CD14-positive monocyte (primary cell): ENCODE measurements around the gene LRCH1. TPM values are rescaled to one million over a fixed set of nuclear protein-coding genes. Genes with fewer than 3 reads are reported as not detected.
A peak's percentile ranks its signal among the peaks of the same experiment; 100 is the strongest.

Experiments used
- DNase-seq, 3 donors: peaks; one replicate each; pipeline ENCODE4 v3.0.0-alpha.2; 2011 to 2022
- H2AFZ ChIP-seq: 2 replicates; pipeline ENCODE4 v1.6.0; 2012; ENCODE audit warnings: mild to moderate bottlenecking, low read depth, low read length, inconsistent platforms; ENCODE audit not compliant: insufficient read depth, poor library complexity, severe bottlenecking
- H3K27ac ChIP-seq, 2 donors: 1 replicate in 1 of 2; 2 replicates in 1 of 2; pipeline ENCODE4 v1.5.1; 2012 to 2013; ENCODE audit warnings: low read length in 2 of 2, control low read depth in 1 of 2, inconsistent platforms in 1 of 2, low read depth in 1 of 2, mild to moderate bottlenecking in 1 of 2
- H3K27me3 ChIP-seq, 2 donors: one replicate each; pipeline versions ENCODE4 v1.6.0 to v1.6.1; 2011 to 2013; ENCODE audit warnings: low read length in 2 of 2; ENCODE audit not compliant: control insufficient read depth in 2 of 2, insufficient read depth in 2 of 2
- H3K36me3 ChIP-seq, 2 donors: replicated peaks in 1 of 2; 1 replicate in 1 of 2; 2 replicates in 1 of 2; pipeline versions ENCODE4 v1.5.1 to v1.6.1; 2012 to 2013; ENCODE audit warnings: low read length in 2 of 2, control low read depth in 1 of 2, inconsistent platforms in 1 of 2, mild to moderate bottlenecking in 1 of 2; ENCODE audit not compliant: insufficient read depth in 2 of 2, control insufficient read depth in 1 of 2
- H3K4me1 ChIP-seq, 2 donors: 1 replicate in 1 of 2; 2 replicates in 1 of 2; pipeline versions ENCODE4 v1.5.1 to v1.6.1; 2012 to 2013; ENCODE audit warnings: low read length in 2 of 2, control low read depth in 1 of 2, inconsistent platforms in 1 of 2, mild to moderate bottlenecking in 1 of 2, moderate library complexity in 1 of 2; ENCODE audit not compliant: insufficient read depth in 2 of 2, control insufficient read depth in 1 of 2
- H3K4me2 ChIP-seq: replicated peaks from 2 replicates; pipeline ENCODE3; 2012; ENCODE audit warnings: low read length, moderate library complexity, mild to moderate bottlenecking; ENCODE audit not compliant: poor library complexity, severe bottlenecking; ENCODE audit errors: extremely low read depth
- H3K4me3 ChIP-seq, 3 experiments: fragments of 200-600 bp in 1 of 3; sonication (generic) in 1 of 3; replicated peaks in 1 of 3; 1 replicate in 2 of 3; 2 replicates in 1 of 3; pipeline ENCODE4 v1.5.1; 2011 to 2013; ENCODE audit warnings: low read length in 3 of 3, mild to moderate bottlenecking in 3 of 3, control low read depth in 2 of 3, low read depth in 2 of 3, inconsistent platforms in 1 of 3, moderate library complexity in 1 of 3
- H3K79me2 ChIP-seq: 2 replicates; pipeline ENCODE4 v1.6.0; 2012; ENCODE audit warnings: mild to moderate bottlenecking, control low read depth, inconsistent platforms, low read length, moderate library complexity; ENCODE audit not compliant: insufficient read depth
- H3K9ac ChIP-seq: 2 replicates; pipeline ENCODE4 v1.6.0; 2017; ENCODE audit warnings: low read length, mild to moderate bottlenecking; ENCODE audit not compliant: insufficient read depth, poor library complexity, severe bottlenecking
- H3K9me3 ChIP-seq, 2 donors: replicated peaks in 1 of 2; 1 replicate in 1 of 2; 2 replicates in 1 of 2; pipeline versions ENCODE4 v1.5.1 to v1.6.1; 2012 to 2013; ENCODE audit warnings: low read length in 2 of 2, control low read depth in 1 of 2; ENCODE audit not compliant: control insufficient read depth in 1 of 2, insufficient read depth in 1 of 2
- H4K20me1 ChIP-seq: 2 replicates; pipeline ENCODE4 v1.6.0; 2012; ENCODE audit warnings: mild to moderate bottlenecking, low read length, control low read depth, moderate library complexity; ENCODE audit not compliant: insufficient read depth
- H3K27ac Mint-ChIP-seq, 7 donors: one replicate each; pipeline ENCODE4 v1.8.0; 2020; ENCODE audit warnings: mild to moderate bottlenecking in 7 of 7, mixed read lengths in 7 of 7, moderate library complexity in 6 of 7, inconsistent platforms in 2 of 7
- H3K27me3 Mint-ChIP-seq, 3 donors: one replicate each; pipeline ENCODE4 v1.8.0; 2021 to 2022; ENCODE audit warnings: low read depth in 3 of 3, mild to moderate bottlenecking in 3 of 3, mixed read lengths in 3 of 3, moderate library complexity in 3 of 3, inconsistent platforms in 1 of 3
- H3K36me3 Mint-ChIP-seq, 2 donors: one replicate each; pipeline ENCODE4 v1.8.0; 2020; ENCODE audit warnings: mixed read lengths in 2 of 2, inconsistent platforms in 1 of 2, mild to moderate bottlenecking in 1 of 2
- H3K4me1 Mint-ChIP-seq: one replicate; pipeline ENCODE4 v1.8.0; 2020; ENCODE audit warnings: mild to moderate bottlenecking, mixed read lengths
- H3K4me3 Mint-ChIP-seq, 2 donors: one replicate each; pipeline ENCODE4 v1.8.0; 2020; ENCODE audit warnings: mild to moderate bottlenecking in 2 of 2, mixed read lengths in 2 of 2, moderate library complexity in 1 of 2
- H3K9me3 Mint-ChIP-seq, 7 donors: one replicate each; pipeline ENCODE4 v1.8.0; 2020 to 2022; ENCODE audit warnings: mixed read lengths in 7 of 7, mild to moderate bottlenecking in 6 of 7, moderate library complexity in 6 of 7, inconsistent platforms in 2 of 7
- WGBS: methylation state at CpG from one replicate; pipeline ENCODE4 v1.1.5; 2013; ENCODE audit warnings: missing lambda C conversion rate; ENCODE audit not compliant: insufficient coverage; 5-methylcytosine and 5-hydroxymethylcytosine counted together
- intact Hi-C, 2 donors: fragments of 100-400 bp; cut with micrococcal nuclease; formaldehyde crosslinking; loops; one replicate each; pipeline versions ENCODE4 v1.15.0 to v1.15.1; 2023
- polyA plus RNA-seq, 3 donors: library from polyadenylated mRNA; depleted of rRNA in 1 of 3; unstranded in 2 of 3; stranded (reverse) in 1 of 3; fragments of 300-500 nt in 2 of 3; fragments of >200 nt in 1 of 3; fragmentation: Illumina TruSeq in 2 of 3; gene quantifications; 1 replicate in 2 of 3; 2 replicates in 1 of 3; pipeline ENCODE4 v1.2.3, GENCODE V29; 2012 to 2021
- TF ChIP-seq, protein P1 (sequence below): fragments of 200-600 bp; IDR thresholded peaks from one replicate; pipeline ENCODE4 v1.8.0; 2022; ENCODE audit warnings: antibody characterized with exemption, mild to moderate bottlenecking

The LRCH1 gene
- polyA plus RNA-seq, 3 donors: 0.88 to 7.1 (median 2.1) TPM

DNA sequence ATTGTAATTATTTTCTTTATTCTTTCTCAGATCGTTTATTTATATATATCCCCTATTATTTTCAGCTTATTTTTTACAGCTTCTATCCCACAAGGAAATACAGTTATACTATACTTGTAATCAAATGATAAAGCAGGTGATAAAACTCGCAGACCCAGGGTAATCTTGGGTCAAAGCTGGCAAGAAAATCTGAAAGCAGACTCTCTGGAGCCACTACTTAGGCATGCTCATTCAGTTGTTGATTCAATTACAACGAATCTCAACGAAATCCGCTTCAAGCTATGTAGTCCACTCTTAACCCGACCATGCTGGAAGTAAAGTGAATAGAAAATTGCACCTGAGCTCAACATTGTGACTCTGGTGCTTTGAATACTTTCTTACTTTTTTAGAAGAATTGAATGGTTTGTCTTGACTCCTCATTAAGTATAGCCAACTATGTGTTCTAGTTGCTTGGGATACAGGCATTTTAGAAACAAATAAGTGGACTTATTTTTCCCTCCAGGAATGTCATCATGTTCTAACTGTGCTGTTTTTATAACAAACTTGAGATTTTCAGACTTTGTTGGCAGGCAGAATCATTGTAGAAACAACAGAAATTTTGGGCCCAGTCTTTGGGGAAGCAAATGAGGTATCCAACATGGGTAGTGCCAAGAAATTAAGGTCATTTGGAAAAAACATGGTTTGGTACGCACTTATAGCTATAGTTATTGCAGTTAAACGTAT is 222.6 kb downstream of the LRCH1 start:
- Histone ChIP-seq H2AFZ (no peak overlapping the region), H3K9me3 (no peaks in the 10 kb centered on the region), H3K4me2 (no peak overlapping the region), H3K27me3 (no peaks in the 10 kb centered on the region), H3K79me2 (no peaks in the 10 kb centered on the region), H3K4me3 (no peak overlapping the region), H3K4me1 (no peaks in the 10 kb centered on the region), H3K9ac (no peak overlapping the region), H3K36me3 (peaks cover 94 to 97% of the 10 kb centered on the region in 2 donors), H4K20me1 (no peaks in the 10 kb centered on the region), H3K27ac (no peak overlapping the region)
- Mint-ChIP-seq H3K27ac (peak overlapping the region in 1 of 7 donors; percentile 55), H3K36me3 (peaks cover 73 to 80% of the 10 kb centered on the region in 2 donors), H3K4me1 (no peaks in the 10 kb centered on the region), H3K9me3 (no peaks in the 10 kb centered on the region), H3K4me3 (no peak overlapping the region), H3K27me3 (no peaks in the 10 kb centered on the region)
- intact Hi-C loops: no loop called here
- TF ChIP-seq, protein P1, sequence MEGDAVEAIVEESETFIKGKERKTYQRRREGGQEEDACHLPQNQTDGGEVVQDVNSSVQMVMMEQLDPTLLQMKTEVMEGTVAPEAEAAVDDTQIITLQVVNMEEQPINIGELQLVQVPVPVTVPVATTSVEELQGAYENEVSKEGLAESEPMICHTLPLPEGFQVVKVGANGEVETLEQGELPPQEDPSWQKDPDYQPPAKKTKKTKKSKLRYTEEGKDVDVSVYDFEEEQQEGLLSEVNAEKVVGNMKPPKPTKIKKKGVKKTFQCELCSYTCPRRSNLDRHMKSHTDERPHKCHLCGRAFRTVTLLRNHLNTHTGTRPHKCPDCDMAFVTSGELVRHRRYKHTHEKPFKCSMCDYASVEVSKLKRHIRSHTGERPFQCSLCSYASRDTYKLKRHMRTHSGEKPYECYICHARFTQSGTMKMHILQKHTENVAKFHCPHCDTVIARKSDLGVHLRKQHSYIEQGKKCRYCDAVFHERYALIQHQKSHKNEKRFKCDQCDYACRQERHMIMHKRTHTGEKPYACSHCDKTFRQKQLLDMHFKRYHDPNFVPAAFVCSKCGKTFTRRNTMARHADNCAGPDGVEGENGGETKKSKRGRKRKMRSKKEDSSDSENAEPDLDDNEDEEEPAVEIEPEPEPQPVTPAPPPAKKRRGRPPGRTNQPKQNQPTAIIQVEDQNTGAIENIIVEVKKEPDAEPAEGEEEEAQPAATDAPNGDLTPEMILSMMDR: no peak
- no peak for DNase-seq
- WGBS: no CpG with 5 or more reads among the region's 8 CpGs

DNA sequence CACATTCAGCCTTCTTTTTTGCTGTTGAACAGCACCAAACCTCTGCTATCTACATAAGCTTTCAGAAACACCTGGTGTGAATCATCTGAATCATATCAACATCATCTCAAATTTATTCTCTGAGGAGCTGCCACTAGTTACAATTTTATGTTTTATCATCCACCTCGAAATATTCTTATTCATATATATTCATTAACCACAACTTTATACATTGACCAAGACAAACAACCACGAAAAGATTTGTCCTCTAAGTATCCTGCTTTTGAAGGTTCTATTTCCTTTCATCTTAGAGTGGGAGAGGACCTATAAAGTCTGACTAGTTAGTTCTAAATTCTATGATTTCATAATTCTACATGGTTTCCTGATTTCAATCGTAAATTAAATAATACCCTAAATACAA is 225.1 kb downstream of the LRCH1 start:
- Mint-ChIP-seq H3K27me3 (no peaks in the 10 kb centered on the region), H3K27ac (no peak overlapping the region), H3K4me1 (no peaks in the 10 kb centered on the region), H3K9me3 (no peaks in the 10 kb centered on the region), H3K4me3 (no peak overlapping the region), H3K36me3 (peaks cover 70 to 81% of the 10 kb centered on the region in 2 donors)
- Histone ChIP-seq H3K4me2 (no peak overlapping the region), H3K36me3 (peaks cover 96 to 97% of the 10 kb centered on the region in 2 donors), H3K9me3 (no peaks in the 10 kb centered on the region), H4K20me1 (no peaks in the 10 kb centered on the region), H3K27ac (no peak overlapping the region), H3K4me3 (no peak overlapping the region), H3K4me1 (no peaks in the 10 kb centered on the region), H3K79me2 (no peaks in the 10 kb centered on the region), H3K27me3 (no peaks in the 10 kb centered on the region), H2AFZ (no peak overlapping the region), H3K9ac (no peak overlapping the region)
- TF ChIP-seq, protein P1: no peak
- no peak for DNase-seq
- WGBS: no CpG with 5 or more reads among the region's 3 CpGs
- intact Hi-C loops: no loop called here
